Measurements from ENCODE around the gene VEGFB. TPM values are rescaled to one million over a fixed set of nuclear protein-coding genes. Genes with fewer than 3 reads are reported as not detected.

The VEGFB gene
- total RNA-seq, 4 donors from 2014 or later, result 52.9 to 101 (median 75.7) TPM

DNA sequence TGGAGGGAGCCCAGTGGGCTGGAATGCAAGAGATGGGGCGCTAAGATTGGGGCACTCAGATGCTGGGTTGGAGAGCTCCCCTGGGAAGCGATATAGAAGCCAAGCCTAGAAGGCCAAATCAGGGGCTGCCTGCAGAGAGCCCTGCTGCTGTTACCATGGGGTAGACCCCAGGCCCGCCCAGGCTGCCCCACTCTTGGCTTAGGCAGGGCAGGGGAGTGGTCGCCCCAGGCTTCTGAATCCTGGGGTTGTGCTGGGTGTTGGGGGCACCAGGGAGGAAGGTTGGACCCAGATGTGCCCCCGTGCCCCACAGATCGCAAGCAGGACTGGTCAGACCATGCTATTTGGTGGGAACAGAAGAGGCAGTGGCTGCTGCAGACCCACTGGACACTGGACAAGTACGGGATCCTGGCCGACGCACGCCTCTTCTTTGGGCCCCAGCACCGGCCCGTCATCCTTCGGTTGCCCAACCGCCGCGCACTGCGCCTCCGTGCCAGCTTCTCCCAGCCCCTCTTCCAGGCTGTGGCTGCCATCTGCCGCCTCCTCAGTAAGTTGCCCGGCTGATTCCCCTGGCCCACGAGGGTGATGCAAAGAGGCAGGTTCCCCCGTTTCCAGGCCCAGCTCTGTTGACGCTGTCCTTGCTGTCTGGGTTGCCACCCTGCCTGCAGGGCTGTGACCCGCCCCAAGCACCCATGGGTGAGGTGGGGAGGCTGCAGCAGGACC is 23.9 kb upstream of the VEGFB start:
- no peak for DNase-seq
- no peaks in the 10 kb centered on the region for H3K36me3 ChIP-seq
- no peak overlapping the region for H3K4me3 ChIP-seq (replicated peaks in 1 of 3)
- 94 to 95% methylated on average over 16 to 21 of the region's 24 CpGs for WGBS, 2 donors
- no peaks in the 10 kb centered on the region for H3K9me3 ChIP-seq
- no peak overlapping the region for H3K27ac ChIP-seq
- intact Hi-C loops (cut with DNase I), result no loop called here
- peaks cover 0 to 15% of the 10 kb centered on the region in 2 donors for H3K4me1 ChIP-seq
- no peak for TF ChIP-seq POLR2A (IDR thresholded peaks at IDR 0.05)
- TF ChIP-seq, protein P1, sequence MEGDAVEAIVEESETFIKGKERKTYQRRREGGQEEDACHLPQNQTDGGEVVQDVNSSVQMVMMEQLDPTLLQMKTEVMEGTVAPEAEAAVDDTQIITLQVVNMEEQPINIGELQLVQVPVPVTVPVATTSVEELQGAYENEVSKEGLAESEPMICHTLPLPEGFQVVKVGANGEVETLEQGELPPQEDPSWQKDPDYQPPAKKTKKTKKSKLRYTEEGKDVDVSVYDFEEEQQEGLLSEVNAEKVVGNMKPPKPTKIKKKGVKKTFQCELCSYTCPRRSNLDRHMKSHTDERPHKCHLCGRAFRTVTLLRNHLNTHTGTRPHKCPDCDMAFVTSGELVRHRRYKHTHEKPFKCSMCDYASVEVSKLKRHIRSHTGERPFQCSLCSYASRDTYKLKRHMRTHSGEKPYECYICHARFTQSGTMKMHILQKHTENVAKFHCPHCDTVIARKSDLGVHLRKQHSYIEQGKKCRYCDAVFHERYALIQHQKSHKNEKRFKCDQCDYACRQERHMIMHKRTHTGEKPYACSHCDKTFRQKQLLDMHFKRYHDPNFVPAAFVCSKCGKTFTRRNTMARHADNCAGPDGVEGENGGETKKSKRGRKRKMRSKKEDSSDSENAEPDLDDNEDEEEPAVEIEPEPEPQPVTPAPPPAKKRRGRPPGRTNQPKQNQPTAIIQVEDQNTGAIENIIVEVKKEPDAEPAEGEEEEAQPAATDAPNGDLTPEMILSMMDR (IDR thresholded peaks at IDR 0.05), result no peak
- no peaks in the 10 kb centered on the region for H3K27me3 ChIP-seq

- Histone ChIP-seq H3K27me3 (no peaks in the 10 kb centered on the region), H3K4me1 (peaks cover 0 to 15% of the 10 kb centered on the region in 2 donors), H3K4me3 (replicated peaks in 1 of 3) (no peak overlapping the region), H3K9me3 (no peaks in the 10 kb centered on the region), H3K36me3 (no peaks in the 10 kb centered on the region), H3K27ac (no peak overlapping the region)
- 84 to 87% methylated on average over 18 to 23 of the region's 30 CpGs for WGBS, 2 donors
- DNase-seq, result no peak
- intact Hi-C loops (cut with DNase I), result no loop called here
- no peak for TF ChIP-seq POLR2A (IDR thresholded peaks at IDR 0.05)
- TF ChIP-seq, protein P1 (IDR thresholded peaks at IDR 0.05), result no peak
Observed at GRCh38 chr11:64211181-64211872, 23.1 kb upstream of the VEGFB start.

GRCh38 chr11:64216879-64217278 is 17.5 kb upstream of the VEGFB start:
- WGBS, 2 donors, result 88 to 90% methylated on average over 6 of the region's 6 CpGs
- Histone ChIP-seq H3K27me3 (no peaks in the 10 kb centered on the region), H3K9me3 (no peaks in the 10 kb centered on the region), H3K4me1 (no peaks in the 10 kb centered on the region), H3K27ac (no peak overlapping the region), H3K36me3 (peaks cover 0 to 7% of the 10 kb centered on the region in 2 donors), H3K4me3 (replicated peaks in 1 of 3) (no peak overlapping the region)
- no peak for DNase-seq
- TF ChIP-seq, protein P1 (IDR thresholded peaks at IDR 0.05), result no peak
- no peak for TF ChIP-seq POLR2A (IDR thresholded peaks at IDR 0.05)
- intact Hi-C loops (cut with DNase I), result no loop called here

DNA sequence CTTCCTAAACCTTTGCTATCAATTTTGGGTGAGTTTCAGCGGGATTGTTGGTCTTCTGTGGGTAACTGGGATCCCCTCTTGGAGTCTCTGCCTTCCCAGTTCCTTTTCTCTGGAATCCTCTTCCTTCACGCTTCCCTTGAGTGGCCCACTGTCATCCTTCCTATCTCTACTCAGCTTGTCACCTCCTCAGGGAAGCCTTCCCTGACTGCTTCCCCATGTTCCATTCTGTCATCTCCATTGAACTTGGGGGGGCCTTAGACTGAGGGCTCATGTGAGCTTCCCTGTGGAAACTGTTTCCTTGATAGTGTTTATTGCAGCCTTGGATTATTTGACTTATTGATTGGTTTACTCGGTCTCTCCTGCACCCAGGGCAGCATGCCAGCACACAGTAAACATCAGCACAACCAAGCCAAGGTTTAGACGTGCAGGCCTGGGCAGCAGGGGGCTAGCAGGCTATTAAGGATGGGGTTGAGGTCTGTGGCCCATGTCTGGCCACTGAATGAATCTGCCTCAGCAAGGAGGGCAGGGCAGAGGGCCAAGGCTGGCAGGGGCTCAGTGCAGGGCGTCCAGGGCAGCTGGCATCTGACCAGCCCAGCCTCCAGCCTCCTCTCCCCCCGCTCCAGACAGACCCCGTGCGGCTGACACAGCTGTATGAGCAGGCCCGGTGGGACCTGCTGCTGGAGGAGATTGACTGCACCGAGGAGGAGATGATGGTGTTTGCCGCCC is 15.6 kb upstream of the VEGFB start:
- WGBS, 2 donors, result 79 to 86% methylated on average over 4 to 8 of the region's 11 CpGs
- H3K9me3 ChIP-seq, result no peaks in the 10 kb centered on the region
- H3K4me1 ChIP-seq, result no peaks in the 10 kb centered on the region
- no peak overlapping the region for H3K4me3 ChIP-seq (replicated peaks in 1 of 3)
- H3K27me3 ChIP-seq, result no peaks in the 10 kb centered on the region
- no peak for DNase-seq
- no peak overlapping the region for H3K27ac ChIP-seq
- peaks cover 0 to 7% of the 10 kb centered on the region in 2 donors for H3K36me3 ChIP-seq
- TF ChIP-seq, protein P1 (IDR thresholded peaks at IDR 0.05), result no peak
- no peak for TF ChIP-seq POLR2A (IDR thresholded peaks at IDR 0.05)
- intact Hi-C loops (cut with DNase I), result no loop called here
